Breast epithelium (tissue), 4 donors: Measurements from ENCODE around the gene NRCAM. TPM values are rescaled to one million over a fixed set of nuclear protein-coding genes. Genes with fewer than 3 reads are reported as not detected.

Experiments used
- DNase-seq, 2 donors: peaks; one replicate each; pipeline ENCODE4 v3.0.0-alpha.2; 2019; ENCODE audit warnings: low spot score in 2 of 2
- H3K27ac ChIP-seq, 2 donors: fragments of 200-600 bp; sonication (generic) in 1 of 2; one replicate each; pipeline ENCODE4 v1.5.1; 2016 to 2019; ENCODE audit warnings: mild to moderate bottlenecking in 1 of 2
- H3K27me3 ChIP-seq, 2 donors: fragments of 200-600 bp; sonication (generic) in 1 of 2; one replicate each; pipeline versions ENCODE4 v1.5.1 to v1.6.0; 2017 to 2019; ENCODE audit warnings: control low read depth in 1 of 2, mild to moderate bottlenecking in 1 of 2
- H3K36me3 ChIP-seq: fragments of 200-600 bp; one replicate; pipeline ENCODE4 v1.5.1; 2019
- H3K4me1 ChIP-seq, 2 donors: fragments of 200-600 bp; sonication (generic); one replicate each; pipeline ENCODE4 v1.5.1; 2016 to 2019; ENCODE audit warnings: control low read depth in 1 of 2
- H3K4me3 ChIP-seq, 3 donors: fragments of 200-600 bp; sonication (generic); 1 replicate in 2 of 3; 2 replicates in 1 of 3; pipeline ENCODE4 v1.5.1; 2016 to 2019; ENCODE audit warnings: mild to moderate bottlenecking in 3 of 3, moderate library complexity in 2 of 3
- H3K9me3 ChIP-seq, 2 donors: fragments of 200-600 bp; sonication (generic) in 1 of 2; one replicate each; pipeline ENCODE4 v1.5.1; 2016 to 2019; ENCODE audit warnings: control low read depth in 1 of 2
- CTCF ChIP-seq, 3 donors: fragments of 450-650 bp; IDR thresholded peaks; one replicate each; pipeline ENCODE4 v1.5.1; 2016 to 2017; ENCODE audit warnings: antibody characterized with exemption in 3 of 3, mild to moderate bottlenecking in 3 of 3, moderate library complexity in 3 of 3
- POLR2A ChIP-seq: fragments of 450-650 bp; IDR thresholded peaks from one replicate; pipeline ENCODE4 v1.6.1; 2016; ENCODE audit warnings: antibody characterized with exemption, mild to moderate bottlenecking, moderate library complexity
- POLR2AphosphoS5 ChIP-seq, 3 donors: sonication (generic); formaldehyde crosslinking; IDR thresholded peaks; one replicate each; pipeline ENCODE4 v1.6.1; 2017; ENCODE audit warnings: antibody characterized with exemption in 3 of 3
- intact Hi-C: fragments of 100-400 bp; cut with DNase I; formaldehyde crosslinking; loops from one replicate; pipeline ENCODE4 v1.15.1; 2023; ENCODE audit warnings: low total_unique reads
- total RNA-seq, 3 donors: library from RNA; depleted of rRNA; stranded (reverse); fragments of >200 nt; gene quantifications; one replicate each; pipeline ENCODE4 v1.1.0, GENCODE V29; 2016

NRCAM gene
- total RNA-seq, 3 donors from 2014 or later = 3.3 to 62.4 (median 4.2) TPM

GRCh38 chr7:108367314-108367713, 88.9 kb downstream of the NRCAM start:
- Histone ChIP-seq H3K4me3 (no peak overlapping the region), H3K4me1 (no peaks in the 10 kb centered on the region), H3K36me3 (no peaks in the 10 kb centered on the region), H3K27me3 (no peaks in the 10 kb centered on the region), H3K9me3 (peaks cover 0 to 18% of the 10 kb centered on the region in 2 donors), H3K27ac (no peak overlapping the region)
- intact Hi-C loops = no loop called here
- DNase-seq = no peak
- no peak for TF ChIP-seq CTCF (IDR thresholded peaks at IDR 0.05)
- TF ChIP-seq POLR2A = no peak
- TF ChIP-seq POLR2AphosphoS5 (IDR thresholded peaks at IDR 0.05) = no peak

- intact Hi-C loops = no loop called here
- no peak overlapping the region for H3K27ac ChIP-seq
Observed at GRCh38 chr7:108363659-108364058, 92.6 kb downstream of the NRCAM start.

GRCh38 chr7:108360058-108360800, 96.0 kb downstream of the NRCAM start:
- Histone ChIP-seq H3K4me1 (no peaks in the 10 kb centered on the region), H3K27ac (no peak overlapping the region), H3K27me3 (no peaks in the 10 kb centered on the region), H3K9me3 (peaks cover 0 to 19% of the 10 kb centered on the region in 2 donors), H3K36me3 (no peaks in the 10 kb centered on the region), H3K4me3 (no peak overlapping the region)
- intact Hi-C loops = no loop called here
- DNase-seq = no peak
- no peak for TF ChIP-seq CTCF (IDR thresholded peaks at IDR 0.05)
- no peak for TF ChIP-seq POLR2AphosphoS5 (IDR thresholded peaks at IDR 0.05)
- TF ChIP-seq POLR2A = no peak

More at GRCh38 chr7:108363659-108364058, 92.6 kb downstream of the NRCAM start:
- TF ChIP-seq POLR2A (no peak), CTCF (IDR thresholded peaks at IDR 0.05) (no peak)
- no peak for DNase-seq
- peaks cover 0 to 19% of the 10 kb centered on the region in 2 donors for H3K9me3 ChIP-seq
- H3K36me3 ChIP-seq = no peaks in the 10 kb centered on the region
- no peaks in the 10 kb centered on the region for H3K27me3 ChIP-seq
- H3K4me3 ChIP-seq = no peak overlapping the region
- no peaks in the 10 kb centered on the region for H3K4me1 ChIP-seq

GRCh38 chr7:108358553-108358952, 97.7 kb downstream of the NRCAM start:
- no peaks in the 10 kb centered on the region for H3K36me3 ChIP-seq
- H3K27me3 ChIP-seq = no peaks in the 10 kb centered on the region
- no peak overlapping the region for H3K27ac ChIP-seq
- DNase-seq = no peak
- peaks cover 0 to 12% of the 10 kb centered on the region in 2 donors for H3K9me3 ChIP-seq
- no peaks in the 10 kb centered on the region for H3K4me1 ChIP-seq
- no peak overlapping the region for H3K4me3 ChIP-seq
- no peak for TF ChIP-seq POLR2AphosphoS5 (IDR thresholded peaks at IDR 0.05)
- no peak for TF ChIP-seq CTCF (IDR thresholded peaks at IDR 0.05)
- TF ChIP-seq POLR2A = no peak
- intact Hi-C loops = no loop called here

- no peak overlapping the region for H3K27ac ChIP-seq
- no peak for TF ChIP-seq POLR2A
- no peak for TF ChIP-seq CTCF (IDR thresholded peaks at IDR 0.05)
- no peaks in the 10 kb centered on the region for H3K9me3 ChIP-seq
- no peak for DNase-seq
- no peaks in the 10 kb centered on the region for H3K36me3 ChIP-seq
- H3K27me3 ChIP-seq = no peaks in the 10 kb centered on the region
- intact Hi-C loops = no loop called here
- no peak overlapping the region for H3K4me3 ChIP-seq
- H3K4me1 ChIP-seq = no peaks in the 10 kb centered on the region
Observed at GRCh38 chr7:108351729-108352131, 104.5 kb downstream of the NRCAM start.
